Left lung (tissue), 10 donors: ENCODE measurements around the gene INPP5D. TPM values are rescaled to one million over a fixed set of nuclear protein-coding genes. Genes with fewer than 3 reads are reported as not detected.

Source experiments
- ATAC-seq: fragments of 200-7000 bp; cut with Tn5 transposase; one replicate; pipeline ENCODE4 v1.9.1; 2020; ENCODE audit warnings: moderate library complexity
- DNase-seq, 4 donors: peaks; one replicate each; pipeline ENCODE4 v3.0.0-alpha.2; 2013 to 2020
- H3K27ac ChIP-seq, 2 donors: fragments of 200-600 bp; sonication (generic) in 1 of 2; one replicate each; pipeline versions ENCODE4 v1.5.0 to v1.8.0; 2020 to 2021
- H3K27me3 ChIP-seq, 2 donors: fragments of 200-600 bp; sonication (generic) in 1 of 2; one replicate each; pipeline versions ENCODE4 v1.5.0 to v1.8.0; 2020 to 2021
- H3K36me3 ChIP-seq, 2 donors: fragments of 200-600 bp; sonication (generic) in 1 of 2; one replicate each; pipeline versions ENCODE4 v1.5.0 to v1.8.0; 2020 to 2021
- H3K4me1 ChIP-seq, 2 donors: fragments of 200-600 bp; one replicate each; pipeline ENCODE4 v1.8.0; 2021
- H3K4me3 ChIP-seq, 2 donors: fragments of 200-600 bp; sonication (generic) in 1 of 2; one replicate each; pipeline versions ENCODE4 v1.5.0 to v1.8.0; 2020 to 2021; ENCODE audit warnings: mild to moderate bottlenecking in 1 of 2
- H3K9me3 ChIP-seq, 2 donors: fragments of 200-600 bp; sonication (generic) in 1 of 2; one replicate each; pipeline versions ENCODE4 v1.5.0 to v1.8.0; 2020 to 2021
- CTCF ChIP-seq, 2 donors: fragments of 200-600 bp; sonication (generic) in 1 of 2; IDR thresholded peaks; one replicate each; pipeline versions ENCODE4 v1.5.0 to v1.8.0; 2021; ENCODE audit warnings: antibody characterized with exemption in 2 of 2
- intact Hi-C, 2 donors: fragments of 100-400 bp; cut with DNase I; formaldehyde crosslinking; loops; one replicate each; pipeline versions ENCODE4 v1.11.2 to v1.14.2; 2022
- polyA plus RNA-seq, 6 donors: library from polyadenylated mRNA; unstranded; fragments of 120-200 nt; gene quantifications; one replicate each; pipeline ENCODE4 v1.2.1, GENCODE V29; 2013; ENCODE audit not compliant: insufficient read length in 6 of 6
- total RNA-seq, 2 donors: library from RNA; stranded (reverse); fragmentation: NEBNext Ultra II Directional; extraction: Animal tissue kit (Norgen Biotek cat#: 25700); gene quantifications; one replicate each; pipeline ENCODE4 v1.2.1, GENCODE V29; 2021
- donor health status: DM: no; HTN: yes; CAD: no.
- donor health status: DM: no; HTN: no; CAD: no.

The INPP5D gene
- total and polyA plus RNA-seq, 8 donors = 10.8 to 40.5 (median 15.0) TPM

DNA sequence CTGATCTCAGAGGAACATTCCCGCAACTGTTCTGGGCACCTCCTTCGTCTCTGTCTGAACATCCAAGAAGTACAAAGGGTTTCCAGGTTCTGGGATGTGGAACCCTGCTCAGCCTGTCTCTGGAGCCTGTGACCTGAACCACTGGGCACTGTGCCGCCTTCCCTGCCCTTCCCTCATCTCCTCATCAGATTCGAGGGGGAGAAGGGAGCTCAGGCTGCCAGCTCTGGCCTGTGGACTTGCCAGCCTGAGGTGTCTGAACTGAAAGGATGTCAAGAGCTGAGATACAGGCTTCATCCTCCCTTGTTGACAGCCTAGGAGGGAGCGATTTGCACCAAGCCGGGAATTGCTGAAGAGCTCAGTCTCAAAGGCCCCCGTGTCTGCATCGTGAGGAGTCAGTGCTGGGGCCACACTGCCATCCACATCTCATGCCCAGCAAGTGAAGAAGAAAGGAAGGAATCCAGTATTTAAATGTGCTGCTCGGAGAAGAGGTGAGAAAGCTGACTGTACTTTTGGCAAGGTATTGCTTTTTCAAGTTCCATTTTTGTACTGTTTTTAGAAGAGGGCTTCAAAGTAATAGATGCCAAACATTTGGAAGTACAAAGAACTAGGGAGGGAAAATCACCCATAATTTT lies 15.1 kb upstream of the INPP5D start:
- no peak overlapping the region for H3K27ac ChIP-seq
- H3K36me3 ChIP-seq = no peaks in the 10 kb centered on the region
- ATAC-seq (no peak), DNase-seq (no peak)
- no peaks in the 10 kb centered on the region for H3K9me3 ChIP-seq
- intact Hi-C loops = no loop called here
- H3K4me1 ChIP-seq = no peaks in the 10 kb centered on the region
- no peak overlapping the region for H3K4me3 ChIP-seq
- H3K27me3 ChIP-seq = no peaks in the 10 kb centered on the region
- TF ChIP-seq CTCF (IDR thresholded peaks at IDR 0.05) = no peak

- Histone ChIP-seq H3K4me1 (peaks cover 0 to 7% of the 10 kb centered on the region in 2 donors), H3K36me3 (no peaks in the 10 kb centered on the region), H3K4me3 (no peak overlapping the region), H3K27me3 (no peaks in the 10 kb centered on the region), H3K27ac (no peak overlapping the region), H3K9me3 (no peaks in the 10 kb centered on the region)
- DNase-seq (no peak), ATAC-seq (no peak)
- TF ChIP-seq CTCF (IDR thresholded peaks at IDR 0.05) = no peak
- intact Hi-C loops = no loop called here
Measured at GRCh38 chr2:233047206-233047605, 12.9 kb upstream of the INPP5D start.

- peaks cover 0 to 7% of the 10 kb centered on the region in 2 donors for H3K4me1 ChIP-seq
- H3K27me3 ChIP-seq = no peaks in the 10 kb centered on the region
- H3K36me3 ChIP-seq = no peaks in the 10 kb centered on the region
- TF ChIP-seq CTCF (IDR thresholded peaks at IDR 0.05) = no peak
- no peak overlapping the region for H3K4me3 ChIP-seq
- ATAC-seq = no peak
- no peaks in the 10 kb centered on the region for H3K9me3 ChIP-seq
- DNase-seq = no peak
- intact Hi-C loops = no loop called here
- no peak overlapping the region for H3K27ac ChIP-seq
Measured at GRCh38 chr2:233047667-233048066, 12.5 kb upstream of the INPP5D start.

- intact Hi-C loops = no loop called here
- no peak for DNase-seq
- Histone ChIP-seq H3K36me3 (no peaks in the 10 kb centered on the region), H3K9me3 (no peaks in the 10 kb centered on the region), H3K27me3 (no peaks in the 10 kb centered on the region), H3K4me1 (peaks cover 0 to 10% of the 10 kb centered on the region in 2 donors), H3K27ac (no peak overlapping the region), H3K4me3 (no peak overlapping the region)
- ATAC-seq = no peak
- no peak for TF ChIP-seq CTCF (IDR thresholded peaks at IDR 0.05)
Measured at GRCh38 chr2:233048569-233049193, 11.5 kb upstream of the INPP5D start.

GRCh38 chr2:233049194-233049761 lies 10.9 kb upstream of the INPP5D start:
- no peak for TF ChIP-seq CTCF (IDR thresholded peaks at IDR 0.05)
- Histone ChIP-seq H3K36me3 (no peaks in the 10 kb centered on the region), H3K9me3 (no peaks in the 10 kb centered on the region), H3K4me3 (no peak overlapping the region), H3K4me1 (peaks cover 6 to 16% of the 10 kb centered on the region in 2 donors), H3K27ac (no peak overlapping the region), H3K27me3 (no peaks in the 10 kb centered on the region)
- ATAC-seq (no peak), DNase-seq (no peak)
- intact Hi-C loops = no loop called here
